OCI-M1 (cell line): ENCODE data around the gene PLXND1.
A peak's percentile ranks its signal among the peaks of the same experiment; 100 is the strongest.
"Not testable (repeated sequence)": the region's sequence is repeated elsewhere in the genome, so short reads cannot be mapped to it uniquely, and the experiment has no call there.

Experiments
- DNase-seq: peaks from one replicate; lab custom pipeline; 2025; lab: John Stamatoyannopoulos, UW

The PLXND1 gene, protein sequence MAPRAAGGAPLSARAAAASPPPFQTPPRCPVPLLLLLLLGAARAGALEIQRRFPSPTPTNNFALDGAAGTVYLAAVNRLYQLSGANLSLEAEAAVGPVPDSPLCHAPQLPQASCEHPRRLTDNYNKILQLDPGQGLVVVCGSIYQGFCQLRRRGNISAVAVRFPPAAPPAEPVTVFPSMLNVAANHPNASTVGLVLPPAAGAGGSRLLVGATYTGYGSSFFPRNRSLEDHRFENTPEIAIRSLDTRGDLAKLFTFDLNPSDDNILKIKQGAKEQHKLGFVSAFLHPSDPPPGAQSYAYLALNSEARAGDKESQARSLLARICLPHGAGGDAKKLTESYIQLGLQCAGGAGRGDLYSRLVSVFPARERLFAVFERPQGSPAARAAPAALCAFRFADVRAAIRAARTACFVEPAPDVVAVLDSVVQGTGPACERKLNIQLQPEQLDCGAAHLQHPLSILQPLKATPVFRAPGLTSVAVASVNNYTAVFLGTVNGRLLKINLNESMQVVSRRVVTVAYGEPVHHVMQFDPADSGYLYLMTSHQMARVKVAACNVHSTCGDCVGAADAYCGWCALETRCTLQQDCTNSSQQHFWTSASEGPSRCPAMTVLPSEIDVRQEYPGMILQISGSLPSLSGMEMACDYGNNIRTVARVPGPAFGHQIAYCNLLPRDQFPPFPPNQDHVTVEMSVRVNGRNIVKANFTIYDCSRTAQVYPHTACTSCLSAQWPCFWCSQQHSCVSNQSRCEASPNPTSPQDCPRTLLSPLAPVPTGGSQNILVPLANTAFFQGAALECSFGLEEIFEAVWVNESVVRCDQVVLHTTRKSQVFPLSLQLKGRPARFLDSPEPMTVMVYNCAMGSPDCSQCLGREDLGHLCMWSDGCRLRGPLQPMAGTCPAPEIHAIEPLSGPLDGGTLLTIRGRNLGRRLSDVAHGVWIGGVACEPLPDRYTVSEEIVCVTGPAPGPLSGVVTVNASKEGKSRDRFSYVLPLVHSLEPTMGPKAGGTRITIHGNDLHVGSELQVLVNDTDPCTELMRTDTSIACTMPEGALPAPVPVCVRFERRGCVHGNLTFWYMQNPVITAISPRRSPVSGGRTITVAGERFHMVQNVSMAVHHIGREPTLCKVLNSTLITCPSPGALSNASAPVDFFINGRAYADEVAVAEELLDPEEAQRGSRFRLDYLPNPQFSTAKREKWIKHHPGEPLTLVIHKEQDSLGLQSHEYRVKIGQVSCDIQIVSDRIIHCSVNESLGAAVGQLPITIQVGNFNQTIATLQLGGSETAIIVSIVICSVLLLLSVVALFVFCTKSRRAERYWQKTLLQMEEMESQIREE (N-terminal part only)

DNA sequence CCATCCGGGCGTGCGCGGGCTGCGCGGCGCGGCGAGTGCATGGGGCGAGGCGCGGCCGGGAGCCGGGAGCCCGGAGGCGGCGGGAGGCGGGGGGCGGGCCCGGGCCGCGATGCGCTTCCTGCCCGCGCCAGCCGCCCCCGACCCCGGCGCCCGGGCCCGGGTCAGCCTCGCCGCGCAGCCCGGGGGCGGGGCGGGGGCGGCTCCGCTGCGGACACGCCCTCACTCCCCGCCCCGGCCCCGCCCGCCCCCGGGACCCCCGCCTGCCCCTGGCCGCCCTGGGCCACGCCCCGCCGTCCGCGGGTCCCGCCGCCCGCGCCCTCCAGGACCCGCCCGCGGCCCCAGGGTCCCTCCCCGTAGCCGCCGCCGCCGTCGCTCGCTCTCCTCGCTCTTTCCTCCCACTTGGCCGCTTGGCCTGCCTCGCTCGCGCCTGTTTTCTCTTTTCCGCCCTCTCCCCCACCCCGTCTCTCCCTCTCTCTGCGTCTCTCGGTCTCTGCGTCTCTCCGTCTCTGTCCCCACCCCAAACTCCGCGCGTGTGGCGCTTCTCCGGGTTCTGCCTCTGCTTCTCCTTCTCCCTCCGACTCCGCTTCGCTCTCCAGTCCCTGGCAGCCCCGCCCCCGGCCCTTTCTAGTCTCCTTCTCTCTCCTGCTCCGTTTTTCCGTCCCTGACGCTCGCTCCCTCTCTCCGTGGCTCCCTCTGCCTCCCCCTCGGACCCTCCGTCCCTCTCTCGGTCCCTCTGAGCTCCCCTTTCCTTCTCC lies at the start of gene PLXND1:
Gene PLXND1 (minus strand): TSS at position 41 of the 755 bp plus-strand sequence. CDS start 37 bp downstream, at position 4.
- peak; percentile 62 for DNase-seq

DNA sequence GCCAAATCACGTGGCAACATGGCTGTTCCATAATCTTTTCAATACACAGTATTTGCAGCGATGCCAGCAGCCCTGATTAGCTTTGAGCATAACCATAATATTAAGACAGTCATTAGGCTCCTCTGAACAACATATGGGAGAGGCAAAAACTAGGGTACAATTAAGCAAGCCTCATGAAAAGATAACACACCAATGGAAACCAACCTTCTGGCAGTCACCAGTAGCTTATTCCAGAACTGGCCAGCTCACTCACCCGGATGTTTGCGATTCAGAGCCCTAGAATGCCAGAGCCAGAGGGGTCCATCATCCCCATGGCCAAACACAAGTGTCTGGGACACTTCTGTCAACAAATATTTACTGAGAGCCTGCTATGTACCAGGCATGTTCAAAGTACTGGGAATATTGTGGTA lies 48.8 kb upstream of the PLXND1 start:
- DNase-seq = no peak

DNA sequence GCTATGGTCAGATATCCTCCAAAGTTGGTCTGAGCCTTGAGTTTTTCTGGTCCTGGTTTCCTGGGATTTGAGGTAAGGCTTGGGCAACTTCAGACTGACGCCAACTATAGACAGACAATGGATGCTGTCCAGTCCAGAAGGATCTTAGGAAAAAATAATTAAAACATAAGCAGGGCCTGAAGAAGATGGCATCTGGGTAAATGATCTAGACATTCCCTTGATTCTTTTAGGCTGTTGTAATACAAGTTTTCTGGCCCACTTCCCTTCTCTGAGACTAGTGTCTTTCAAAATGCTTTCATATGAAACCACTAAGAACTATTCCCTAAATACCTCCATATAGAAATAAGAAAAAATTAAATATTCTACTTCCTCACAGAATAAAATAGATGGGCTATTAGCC lies 47.7 kb upstream of the PLXND1 start:
- DNase-seq = no peak

DNA sequence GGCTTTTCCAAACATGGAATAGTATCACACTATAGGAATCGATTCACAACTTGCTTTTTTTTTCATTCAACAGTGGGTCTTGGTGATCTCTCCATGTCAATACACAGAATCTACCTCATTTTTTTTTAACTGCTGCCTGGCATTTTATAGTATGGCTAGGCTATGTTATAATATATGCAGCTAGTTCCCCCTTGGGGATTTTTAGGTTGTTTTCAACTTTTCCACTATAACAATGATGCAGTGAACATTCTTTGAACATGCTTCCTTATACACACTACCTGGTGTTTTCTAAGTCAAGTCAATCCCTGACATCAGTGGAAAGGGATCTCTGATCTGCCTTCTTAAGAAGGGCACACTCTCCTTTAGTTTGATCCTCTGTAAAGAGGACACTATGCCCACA lies 46.5 kb upstream of the PLXND1 start:
- no peak for DNase-seq

DNA sequence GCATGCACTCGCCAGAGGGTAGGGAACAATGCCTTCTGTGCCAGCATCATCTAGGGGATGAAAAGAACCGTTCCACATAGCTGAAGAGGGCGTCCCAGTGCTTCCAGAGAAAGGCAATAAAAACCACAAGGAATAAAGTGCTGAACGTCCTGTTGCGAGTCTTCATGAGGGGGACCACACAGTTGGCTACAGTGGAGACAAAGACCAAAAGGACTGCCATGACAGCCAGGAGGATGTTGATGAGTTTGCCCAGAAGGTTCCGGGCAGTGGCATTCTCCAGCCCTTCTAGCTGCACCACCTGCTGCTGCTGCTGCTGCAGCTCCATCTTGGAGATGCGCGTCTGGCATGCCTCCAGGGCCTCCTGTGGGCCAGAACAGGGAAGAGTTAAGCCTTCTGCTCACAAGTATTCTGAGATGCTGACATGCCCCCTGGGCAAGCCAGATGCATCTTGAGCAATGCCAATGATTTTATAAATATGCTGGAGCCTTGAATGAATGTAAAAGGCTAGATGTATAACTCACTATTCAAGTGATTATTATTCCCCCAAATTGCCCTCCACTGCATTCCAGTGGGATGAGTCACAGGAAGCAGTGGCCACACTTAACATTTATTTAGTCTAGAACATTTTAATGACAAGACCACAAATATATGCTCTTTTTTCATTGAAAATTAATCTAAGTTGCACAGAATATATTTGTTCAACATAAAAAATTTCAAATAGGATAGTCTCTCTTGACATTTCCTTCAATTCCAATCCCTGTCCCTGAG lies 45.1 kb upstream of the PLXND1 start:
- no peak for DNase-seq

DNA sequence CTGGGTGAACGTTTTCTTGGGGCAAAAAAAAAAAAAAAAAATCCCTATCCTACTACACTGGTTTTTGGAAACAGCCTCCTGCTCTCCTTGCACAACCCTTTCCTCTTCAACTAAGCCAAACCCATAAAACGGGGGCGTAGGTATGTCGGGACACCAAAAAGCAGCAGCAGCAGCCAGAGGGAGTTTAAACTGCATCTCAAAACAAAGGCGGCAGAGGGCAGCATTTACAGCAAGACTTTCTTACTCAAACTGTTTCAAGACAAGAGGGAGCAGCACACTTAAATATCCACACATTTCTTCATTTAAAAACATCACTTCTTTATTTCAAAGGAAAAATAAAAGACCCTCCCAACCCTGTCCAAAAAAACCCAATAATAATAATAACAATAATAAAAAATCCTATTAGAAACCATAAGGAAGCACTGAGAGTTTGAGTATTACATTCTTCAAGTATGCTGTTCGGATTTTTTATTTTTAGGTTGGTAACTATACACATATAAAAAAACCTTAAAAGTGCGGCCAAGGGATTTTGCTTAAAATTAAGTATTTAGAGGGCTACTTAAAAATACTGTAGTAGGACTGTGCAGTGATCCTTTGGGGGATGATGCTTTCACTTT lies 43.9 kb upstream of the PLXND1 start:
- DNase-seq = peak; percentile 79

DNA sequence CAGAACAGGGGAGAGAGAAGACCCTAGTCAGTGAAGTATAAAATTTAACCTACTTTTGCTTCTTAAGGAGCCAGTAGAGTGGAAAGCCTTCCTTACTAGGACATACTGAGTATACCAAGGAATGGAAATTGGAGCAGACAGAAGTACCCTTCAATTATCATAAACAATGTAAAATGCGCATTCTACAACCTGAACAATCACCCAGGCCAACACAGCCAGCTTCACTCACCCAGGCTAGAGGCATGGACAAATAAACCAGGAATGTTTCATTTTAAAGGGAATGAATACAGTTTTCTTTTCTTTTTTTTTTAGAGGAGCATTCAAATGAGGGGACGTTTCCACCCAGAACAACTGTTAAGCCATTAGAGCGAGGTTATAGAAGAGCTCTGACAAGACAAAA lies 41.9 kb upstream of the PLXND1 start:
- no peak for DNase-seq

DNA sequence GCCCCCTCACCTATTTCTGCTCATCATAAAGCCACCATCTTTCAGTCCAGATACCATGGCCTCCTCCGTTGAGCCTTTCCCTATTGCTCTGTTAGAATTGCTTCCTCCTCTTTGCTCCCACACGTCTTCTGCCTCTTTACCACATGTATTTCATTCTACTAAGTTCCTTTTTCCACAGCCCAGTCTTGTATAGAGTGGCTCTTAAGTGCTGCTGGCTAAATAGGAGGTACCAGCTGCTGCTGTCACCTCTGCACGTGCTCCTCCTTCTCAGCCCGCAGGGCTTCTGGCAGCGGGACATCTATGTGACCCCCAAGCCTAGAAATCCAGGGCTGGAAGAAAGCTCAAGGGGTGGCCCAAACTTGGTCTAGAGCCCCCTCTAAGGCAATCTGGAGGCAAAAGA lies 38.8 kb upstream of the PLXND1 start:
- DNase-seq = peak; percentile 19

DNA sequence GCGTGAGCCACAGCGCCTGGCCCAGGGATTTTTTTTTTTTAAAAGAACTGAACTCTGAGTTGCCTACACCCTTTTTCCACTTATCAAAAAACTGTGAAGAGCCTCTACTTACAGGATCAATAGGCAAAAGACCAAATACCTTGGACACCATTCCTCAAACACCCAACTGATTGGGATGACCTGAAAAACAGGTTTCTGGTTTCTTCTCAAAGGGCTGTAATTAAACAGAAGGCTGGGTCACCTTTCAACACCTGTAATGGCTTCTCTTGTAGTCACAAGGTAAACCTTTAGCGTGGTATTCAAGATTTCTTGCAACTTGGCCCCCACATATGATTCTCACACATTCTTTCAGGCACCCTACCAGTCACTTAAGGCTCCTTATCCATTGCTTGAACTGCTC lies 38.4 kb upstream of the PLXND1 start:
- no peak for DNase-seq

DNA sequence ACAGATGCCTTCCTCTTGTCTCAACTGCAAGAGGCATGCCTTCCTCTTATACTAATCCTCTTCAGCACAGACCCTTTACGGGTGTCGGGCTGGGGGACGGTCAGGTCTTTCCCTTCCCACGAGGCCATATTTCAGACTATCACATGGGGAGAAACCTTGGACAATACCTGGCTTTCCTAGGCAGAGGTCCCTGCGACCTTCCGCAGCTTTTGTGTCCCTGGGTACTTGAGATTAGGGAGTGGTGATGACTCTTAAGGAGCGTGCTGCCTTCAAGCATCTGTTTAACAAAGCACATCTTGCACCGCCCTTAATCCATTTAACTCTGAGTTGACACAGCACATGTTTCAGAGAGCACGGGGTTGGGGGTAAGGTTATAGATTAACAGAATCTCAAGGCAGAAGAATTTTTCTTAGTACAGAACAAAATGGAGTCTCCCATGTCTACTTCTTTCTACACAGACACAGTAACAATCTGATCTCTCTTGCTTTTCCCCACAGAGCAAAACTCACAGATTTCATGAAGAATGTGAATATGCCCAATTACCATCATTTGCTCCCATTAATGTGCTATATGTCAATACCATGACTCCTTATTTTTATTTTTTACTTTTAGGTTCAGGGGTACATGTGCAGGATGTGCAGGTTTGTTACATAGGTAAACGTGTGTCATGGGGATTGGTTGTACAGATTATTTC lies 35.2 kb upstream of the PLXND1 start:
- DNase-seq = not testable (repeated sequence)

DNA sequence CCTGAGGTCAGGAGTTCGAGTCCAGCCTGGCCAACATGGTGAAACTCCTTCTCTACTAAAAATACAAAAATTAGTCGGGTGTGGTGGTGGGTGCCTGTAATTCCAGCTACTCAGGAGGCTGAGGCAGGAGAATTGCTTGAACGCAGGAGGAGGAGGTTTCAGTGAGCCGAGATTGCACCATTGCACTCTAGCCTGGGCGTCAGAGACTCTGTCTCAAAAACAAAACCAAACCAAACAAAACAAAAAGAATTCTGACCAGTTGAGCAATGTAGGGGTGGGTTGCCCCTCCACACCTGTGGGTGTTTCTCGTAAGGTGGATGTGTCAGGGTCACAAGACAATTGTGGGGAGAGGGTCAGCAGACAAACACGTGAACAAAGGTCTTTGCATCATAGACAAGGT lies 34.5 kb upstream of the PLXND1 start:
- not testable (repeated sequence) for DNase-seq

DNA sequence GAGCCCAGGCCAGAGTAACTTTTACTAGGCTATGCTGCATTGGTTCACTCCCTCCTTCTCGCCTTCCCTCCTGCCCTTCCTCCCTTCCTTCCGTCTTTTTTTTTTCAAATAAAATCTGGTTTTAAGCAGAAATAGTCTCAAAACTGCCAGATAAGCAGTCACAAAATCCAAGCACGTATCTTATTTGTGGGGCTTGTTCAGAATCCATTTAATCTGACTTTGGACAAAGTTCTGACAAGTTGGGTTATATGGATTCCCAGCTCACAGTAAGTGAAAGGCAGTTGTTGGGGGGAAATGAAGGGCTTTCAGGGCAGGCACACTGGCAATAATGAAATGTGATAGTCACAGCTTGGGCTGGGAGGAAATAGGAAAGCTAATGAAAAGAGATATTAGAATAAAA lies 32.0 kb upstream of the PLXND1 start:
- no peak for DNase-seq

DNA sequence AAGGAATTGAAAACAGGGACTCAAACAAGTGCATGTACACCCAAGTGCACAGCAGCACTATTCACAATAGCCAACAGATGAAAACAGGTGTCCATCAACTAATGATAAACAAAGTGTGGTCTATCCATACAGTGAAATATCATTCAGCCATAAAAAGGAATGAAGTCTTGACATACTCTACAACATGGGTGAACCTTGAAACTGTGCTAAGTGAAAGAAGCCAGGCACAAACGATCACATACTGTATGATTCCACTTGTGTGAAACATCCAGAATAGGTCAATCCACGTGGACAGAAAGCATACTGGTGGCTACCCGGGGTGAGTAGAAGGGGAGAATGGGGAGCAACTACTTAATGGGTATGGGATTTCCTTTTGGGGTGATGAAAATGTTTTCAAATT lies 29.6 kb upstream of the PLXND1 start:
- no peak for DNase-seq

DNA sequence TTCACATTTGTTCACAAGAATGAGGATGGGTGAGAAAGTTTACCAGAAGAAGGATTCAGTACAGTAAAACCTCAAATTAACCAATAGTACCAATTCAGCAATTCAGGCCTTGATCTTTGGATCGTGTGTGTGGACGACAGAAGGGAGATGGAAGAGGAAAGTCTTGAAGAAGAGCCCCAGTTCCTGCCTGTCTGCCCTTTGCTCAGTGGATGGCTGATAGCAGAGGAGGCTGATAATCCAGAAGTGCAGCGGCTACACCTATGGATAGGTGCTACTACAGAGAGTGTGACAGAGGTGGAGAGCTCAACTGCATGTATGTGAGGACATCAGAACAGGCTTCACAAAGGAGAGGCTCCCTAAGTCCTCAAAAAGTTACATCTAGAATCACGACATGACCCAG lies 29.2 kb upstream of the PLXND1 start:
- DNase-seq = no peak

DNA sequence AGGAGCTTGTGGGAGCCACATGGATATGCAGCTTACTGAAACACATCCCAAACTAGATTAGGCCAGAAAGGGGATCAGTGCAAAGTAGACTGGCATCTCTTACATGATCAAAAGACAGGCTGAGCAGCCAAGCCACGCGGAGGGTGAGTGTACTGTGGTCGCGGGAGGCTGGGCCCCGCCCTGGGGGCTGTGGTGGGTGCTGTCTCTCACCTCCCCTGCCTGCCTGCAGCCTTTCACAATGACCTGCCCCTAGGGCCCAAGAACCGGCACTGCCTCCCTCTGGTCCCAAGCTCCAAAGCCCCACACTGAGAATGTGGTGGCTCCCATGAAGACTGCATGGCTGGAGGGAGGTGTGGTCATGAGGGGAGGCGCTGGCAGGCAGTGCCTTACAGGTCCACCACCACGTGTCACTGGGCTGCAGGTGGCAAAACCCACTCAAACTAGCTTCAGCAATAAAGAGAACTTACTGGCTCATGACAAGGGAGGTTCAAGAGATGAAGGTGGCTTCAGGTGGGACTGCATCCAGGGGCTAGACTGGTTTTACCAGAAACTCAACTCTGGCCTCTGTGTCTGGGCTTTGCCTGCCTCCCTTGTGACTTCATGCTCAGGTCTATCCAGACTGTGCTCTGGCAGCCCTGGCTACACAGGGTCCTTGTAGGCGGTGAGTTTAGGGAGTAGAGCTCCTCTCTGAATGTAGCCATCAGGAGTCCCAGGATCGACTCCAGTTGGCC lies 27.4 kb upstream of the PLXND1 start:
- no peak for DNase-seq

DNA sequence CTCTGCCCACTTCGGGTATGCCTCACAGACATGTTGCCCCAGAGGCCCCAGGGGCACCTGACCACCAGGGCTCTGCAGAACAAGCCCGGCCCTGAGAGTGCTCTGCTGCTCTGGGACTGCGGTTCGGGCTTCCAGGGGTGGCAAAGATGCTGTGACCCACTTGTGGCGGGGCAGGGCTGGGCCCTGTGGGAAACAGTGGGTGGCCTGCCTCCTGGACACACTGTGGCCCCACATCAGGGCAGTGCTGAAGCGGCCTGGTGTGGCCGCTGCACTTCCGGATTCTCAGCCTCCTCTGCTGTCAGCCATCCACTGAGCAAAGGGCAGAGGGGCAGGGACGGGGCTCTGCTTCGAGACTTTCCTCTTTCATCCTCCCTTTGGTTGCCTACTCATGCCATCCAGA lies 26.5 kb upstream of the PLXND1 start:
- no peak for DNase-seq

DNA sequence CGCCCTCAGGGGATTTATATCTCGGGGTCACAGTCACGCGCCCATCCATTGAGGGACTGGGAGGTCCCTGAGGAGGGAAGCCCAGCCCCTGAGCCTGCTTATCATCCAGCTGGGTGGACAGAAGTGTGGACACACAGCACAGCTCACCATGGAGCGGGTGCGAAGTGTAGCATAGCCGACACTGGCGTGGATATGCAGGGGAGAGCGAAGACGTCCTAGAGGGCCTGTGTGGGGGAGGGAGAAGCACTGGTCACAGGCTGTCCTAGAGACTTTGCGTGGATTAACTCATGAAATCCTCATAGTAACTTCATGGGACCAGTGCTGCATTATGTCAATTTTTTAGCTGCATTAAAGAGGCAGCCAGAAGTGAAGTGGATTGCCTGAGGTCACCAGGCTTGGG lies 26.1 kb upstream of the PLXND1 start:
- DNase-seq = no peak

DNA sequence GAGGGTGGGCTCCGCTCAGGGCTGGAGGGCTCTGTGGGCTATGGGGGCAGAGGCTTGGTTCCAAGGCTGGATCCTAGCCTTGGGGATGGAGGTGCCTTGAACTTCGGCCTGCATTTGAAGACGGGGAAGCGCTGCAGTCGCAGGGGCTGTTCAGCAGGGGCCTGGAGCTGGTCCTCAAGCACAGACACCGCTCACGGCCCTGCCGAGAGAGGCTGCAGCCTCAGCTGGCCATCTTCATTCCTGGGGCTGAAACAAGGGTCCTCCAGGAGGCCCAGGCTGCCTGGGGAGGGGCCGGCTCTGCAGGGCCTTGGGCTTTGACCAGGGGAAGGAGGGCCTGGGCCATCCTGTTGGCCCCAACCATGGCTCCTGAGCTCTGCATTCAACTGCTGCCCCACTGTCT lies 25.6 kb upstream of the PLXND1 start:
- DNase-seq = no peak

DNA sequence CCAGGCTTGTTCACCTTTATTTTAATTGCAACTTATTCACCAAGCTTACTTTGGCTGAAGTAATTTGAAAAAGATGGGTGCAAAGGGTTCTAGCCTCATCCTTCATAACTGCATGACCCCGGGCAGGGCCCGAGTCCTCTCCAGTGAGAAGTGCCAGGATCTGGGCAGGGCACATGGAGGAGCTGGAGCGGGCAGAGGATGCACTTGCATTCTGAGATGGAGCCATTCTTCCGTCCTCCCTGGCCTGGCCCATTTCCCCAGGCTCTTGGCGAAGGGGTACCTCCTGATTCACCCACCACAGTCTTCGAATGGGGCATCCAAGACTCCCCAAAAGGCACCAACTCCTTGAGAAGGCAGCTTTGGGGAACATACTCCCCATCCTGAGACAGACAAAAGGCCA lies 22.5 kb upstream of the PLXND1 start:
- DNase-seq = no peak
